ENCODE results near the gene ST6GALNAC3. TPM values are rescaled to one million over a fixed set of nuclear protein-coding genes. Genes with fewer than 3 reads are reported as not detected.

ST6GALNAC3 gene
- total RNA-seq, 4 donors from 2014 or later, result 2.8 to 3.5 (median 3.4) TPM

- H3K36me3 ChIP-seq, result no peaks in the 10 kb centered on the region
- no peak overlapping the region for H3K27ac ChIP-seq
- no peak for TF ChIP-seq POLR2A (IDR thresholded peaks at IDR 0.05)
- no peak for TF ChIP-seq CTCF (IDR thresholded peaks at IDR 0.05)
- no peak overlapping the region for H3K4me3 ChIP-seq
- H3K4me1 ChIP-seq, result no peaks in the 10 kb centered on the region
- no peak for DNase-seq
- H3K9me3 ChIP-seq, result no peaks in the 10 kb centered on the region
- no peaks in the 10 kb centered on the region for H3K27me3 ChIP-seq
Observed at GRCh38 chr1:76507376-76507775, 432.8 kb downstream of the ST6GALNAC3 start.

DNA sequence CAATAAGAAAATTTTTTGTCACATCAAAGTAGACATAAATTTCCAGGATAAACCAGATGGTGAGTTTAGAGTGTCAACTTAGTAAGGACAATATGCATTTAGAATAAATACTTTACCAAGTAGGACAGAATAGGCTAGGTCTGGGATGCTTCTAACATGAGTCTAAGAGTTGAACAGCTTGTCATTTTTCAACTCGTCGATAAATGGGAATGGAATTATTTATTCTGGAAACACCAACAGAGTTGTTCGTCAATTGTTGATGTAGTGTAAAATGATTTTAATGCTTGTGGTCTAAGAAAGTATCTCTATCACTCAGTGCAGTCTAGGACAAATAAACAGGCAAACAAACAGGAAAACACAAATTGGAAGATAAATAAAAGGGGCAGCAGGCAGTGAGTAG is 434.3 kb downstream of the ST6GALNAC3 start:
- Histone ChIP-seq H3K27ac (no peak overlapping the region), H3K9me3 (no peaks in the 10 kb centered on the region), H3K4me1 (no peaks in the 10 kb centered on the region), H3K27me3 (no peaks in the 10 kb centered on the region), H3K4me3 (no peak overlapping the region), H3K36me3 (no peaks in the 10 kb centered on the region)
- no peak for DNase-seq
- TF ChIP-seq POLR2A (IDR thresholded peaks at IDR 0.05), result no peak
- no peak for TF ChIP-seq CTCF (IDR thresholded peaks at IDR 0.05)

GRCh38 chr1:76510672-76511557 is 436.4 kb downstream of the ST6GALNAC3 start:
- no peak overlapping the region for H3K27ac ChIP-seq
- no peaks in the 10 kb centered on the region for H3K27me3 ChIP-seq
- no peak for TF ChIP-seq CTCF (IDR thresholded peaks at IDR 0.05)
- no peak for TF ChIP-seq POLR2A (IDR thresholded peaks at IDR 0.05)
- no peaks in the 10 kb centered on the region for H3K36me3 ChIP-seq
- no peak overlapping the region for H3K4me3 ChIP-seq
- DNase-seq, result no peak
- no peaks in the 10 kb centered on the region for H3K4me1 ChIP-seq
- no peaks in the 10 kb centered on the region for H3K9me3 ChIP-seq

DNA sequence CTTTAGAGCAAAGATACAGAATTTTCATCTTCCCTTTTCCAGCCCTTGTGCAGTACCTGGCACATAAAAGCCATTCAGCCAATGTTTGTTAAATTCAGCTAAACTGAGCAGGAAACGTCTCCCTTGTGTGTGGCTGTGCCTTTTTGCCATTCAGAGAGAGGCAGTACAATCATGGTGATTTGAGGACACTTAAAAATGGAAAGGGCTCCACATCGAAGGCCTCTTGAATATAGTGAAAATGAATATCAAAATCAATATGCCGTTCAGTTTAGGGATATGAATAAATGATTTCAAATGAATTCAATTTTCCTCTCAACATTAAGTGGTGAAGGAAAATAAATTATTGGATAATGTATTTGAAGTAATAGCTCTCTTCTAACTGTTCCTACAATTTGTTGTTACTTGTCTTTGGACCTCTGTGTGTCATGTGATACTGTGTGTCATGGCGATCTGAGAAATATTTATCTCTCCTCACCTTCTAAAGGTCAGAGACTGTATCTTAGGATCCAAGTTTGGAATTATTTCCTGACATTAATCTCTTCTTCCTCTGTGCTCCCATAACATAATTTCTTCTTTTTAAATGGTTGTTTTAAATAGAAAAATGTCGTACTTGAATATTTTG is 437.1 kb downstream of the ST6GALNAC3 start:
- Histone ChIP-seq H3K36me3 (no peaks in the 10 kb centered on the region), H3K27me3 (no peaks in the 10 kb centered on the region), H3K4me3 (no peak overlapping the region), H3K4me1 (no peaks in the 10 kb centered on the region), H3K27ac (no peak overlapping the region), H3K9me3 (no peaks in the 10 kb centered on the region)
- DNase-seq, result no peak
- TF ChIP-seq POLR2A (IDR thresholded peaks at IDR 0.05) (no peak), CTCF (IDR thresholded peaks at IDR 0.05) (no peak)

DNA sequence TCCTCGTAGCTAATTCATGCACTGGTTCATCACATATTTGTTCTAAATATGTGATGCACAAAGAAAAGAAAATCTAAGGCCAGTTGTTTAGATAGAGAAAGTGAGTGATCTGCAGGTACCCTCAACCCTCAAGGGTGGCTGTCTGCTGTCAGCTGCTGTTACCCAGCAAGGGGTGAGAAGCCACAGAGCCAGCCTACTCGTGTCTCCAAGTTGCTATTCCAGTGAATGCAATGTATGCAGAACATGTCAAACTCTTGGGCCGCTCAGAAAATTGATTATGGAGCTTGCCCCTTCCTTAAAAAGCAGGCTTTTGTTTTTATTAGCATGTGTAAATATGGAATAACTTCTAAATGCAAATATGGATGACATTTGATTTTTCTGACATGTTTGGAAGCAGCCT is 456.4 kb downstream of the ST6GALNAC3 start:
- Histone ChIP-seq H3K9me3 (no peaks in the 10 kb centered on the region), H3K36me3 (no peaks in the 10 kb centered on the region), H3K4me3 (no peak overlapping the region), H3K27me3 (no peaks in the 10 kb centered on the region), H3K27ac (no peak overlapping the region), H3K4me1 (no peaks in the 10 kb centered on the region)
- no peak for DNase-seq
- TF ChIP-seq CTCF (IDR thresholded peaks at IDR 0.05), result no peak
